H1 (cell line): ENCODE measurements around the gene KIF26A.

Experiments used
- CEBPB ChIP-seq: IDR thresholded peaks from 2 replicates; pipeline ENCODE4 v1.6.1; 2012; ENCODE audit warnings: low read depth, low read length
- CHD2 ChIP-seq: IDR thresholded peaks from 2 replicates; pipeline ENCODE4 v1.6.1; 2012; ENCODE audit warnings: low read length, improper control_type of control experiment
- CTCF ChIP-seq, 3 experiments: IDR thresholded peaks; 1 replicate in 2 of 3; 2 replicates in 1 of 3; pipeline versions ENCODE4 v1.5.1 to v1.6.1; 2011; ENCODE audit warnings: low read length in 3 of 3, mild to moderate bottlenecking in 3 of 3, inconsistent platforms in 2 of 3, low read depth in 1 of 3, moderate library complexity in 1 of 3; ENCODE audit not compliant: insufficient read depth in 1 of 3; ENCODE audit errors: control extremely low read depth in 1 of 3
- EZH2 ChIP-seq: fragments of 200-600 bp; sonication (generic); IDR thresholded peaks from 2 replicates; pipeline ENCODE4 v1.7.1; 2012; ENCODE audit warnings: low read depth, mild to moderate bottlenecking, moderate library complexity, low read length, inconsistent platforms; ENCODE audit not compliant: severe bottlenecking
- HDAC2 ChIP-seq, 2 experiments: fragments of 300-600 bp in 1 of 2; sonication (generic) in 1 of 2; IDR thresholded peaks; 2 replicates each; pipeline ENCODE4 v1.6.1; 2011 to 2012; ENCODE audit warnings: low read depth in 2 of 2, low read length in 2 of 2, mild to moderate bottlenecking in 2 of 2, moderate library complexity in 2 of 2, borderline replicate concordance in 1 of 2, inconsistent platforms in 1 of 2
- KDM1A ChIP-seq: fragments of 200-600, 300-600 bp; sonication (generic); IDR thresholded peaks from 2 replicates; pipeline ENCODE4 v1.7.1; 2016; ENCODE audit warnings: mild to moderate bottlenecking, low read length, borderline replicate concordance
- POLR2A ChIP-seq, 2 experiments: IDR thresholded peaks; 1 replicate in 1 of 2; 2 replicates in 1 of 2; pipeline ENCODE4 v1.6.1; 2011; ENCODE audit warnings: low read depth in 2 of 2, low read length in 2 of 2, mild to moderate bottlenecking in 2 of 2; ENCODE audit errors: control extremely low read depth in 1 of 2
- POLR2AphosphoS5 ChIP-seq: IDR thresholded peaks from 2 replicates; pipeline ENCODE4 v1.6.1; 2011; ENCODE audit warnings: low read depth, low read length
- SP1 ChIP-seq: IDR thresholded peaks from 2 replicates; pipeline ENCODE4 v1.6.1; 2011; ENCODE audit warnings: low read depth, low read length
- SP2 ChIP-seq: IDR thresholded peaks from 2 replicates; pipeline ENCODE4 v1.6.1; 2012; ENCODE audit warnings: mild to moderate bottlenecking, low read length, inconsistent platforms
- TAF1 ChIP-seq: IDR thresholded peaks from 2 replicates; pipeline ENCODE4 v1.6.1; 2011; ENCODE audit warnings: mild to moderate bottlenecking, low read depth, low read length
- ZNF274 ChIP-seq: IDR thresholded peaks from 2 replicates; pipeline ENCODE4 v1.7.0; 2012; ENCODE audit warnings: low read length, borderline replicate concordance; ENCODE audit errors: extremely low read depth

GRCh38 chr14:104152246-104152575 is 13.8 kb downstream of the KIF26A start:
- TF ChIP-seq TAF1 (no peak), POLR2A (IDR thresholded peaks at IDR 0.05; ENCODE audit: control extremely low read depth in 1 of 2, low read depth in 2 of 2, low read length in 2 of 2) (no peak), ZNF274 (no peak), CTCF (IDR thresholded peaks at IDR 0.05; ENCODE audit: control extremely low read depth in 1 of 3, insufficient read depth in 1 of 3, low read depth in 1 of 3, low read length in 3 of 3) (no peak), POLR2AphosphoS5 (no peak), KDM1A (no peak), SP1 (no peak), CEBPB (no peak), EZH2 (no peak), SP2 (no peak), HDAC2 (IDR thresholded peaks at IDR 0.05; ENCODE audit: borderline replicate concordance in 1 of 2, low read depth in 2 of 2, low read length in 2 of 2) (no peak), CHD2 (no peak)
